T-cell (primary cell): ENCODE measurements around the gene ELP5. TPM values are rescaled to one million over a fixed set of nuclear protein-coding genes. Genes with fewer than 3 reads are reported as not detected.

Experiments
- ATAC-seq, 4 experiments: fragments of 200-7000 bp in 3 of 4; fragments of 150-1000 bp in 1 of 4; cut with Tn5 transposase; replicated peaks in 1 of 4; 1 replicate in 3 of 4; 2 replicates in 1 of 4; pipeline ENCODE4 v1.10.0; 2021; ENCODE audit warnings: moderate library complexity in 3 of 4, mild to moderate bottlenecking in 2 of 4, moderate number of reproducible peaks in 1 of 4
- CTCF ChIA-PET, 2 donors: fragments of 300-600 bp; sonication (Branson Sonifier 250); formaldehyde crosslinking; loops; one replicate each; lab custom pipeline; 2022; ENCODE audit warnings: antibody characterized with exemption in 2 of 2; lab: Charles Lee
- POLR2A ChIA-PET, 2 donors: fragments of 300-600 bp; sonication (Branson Sonifier 250); formaldehyde crosslinking; loops; one replicate each; lab custom pipeline; 2022; ENCODE audit warnings: antibody characterized with exemption in 2 of 2; lab: Charles Lee
- DNase-seq, 35 experiments: peaks; one replicate each; pipeline versions ENCODE4 v3.0.0 to v3.0.0-alpha.2; 2013 to 2023
- H3K27ac ChIP-seq: one replicate; pipeline ENCODE4 v1.5.1; 2013; ENCODE audit warnings: low read length
- H3K27me3 ChIP-seq, 2 experiments: replicated peaks in 1 of 2; 1 replicate in 1 of 2; 2 replicates in 1 of 2; pipeline versions ENCODE4 v1.6.1 to v1.7.0; 2013; ENCODE audit warnings: low read length in 1 of 2, mixed read lengths in 1 of 2; ENCODE audit not compliant: control insufficient read depth in 2 of 2, insufficient read depth in 2 of 2; ENCODE audit errors: extremely low read depth in 1 of 2
- H3K36me3 ChIP-seq, 2 donors: 1 replicate in 1 of 2; 2 replicates in 1 of 2; pipeline versions ENCODE4 v1.6.1 to v1.7.0; 2013; ENCODE audit warnings: low read length in 1 of 2; ENCODE audit not compliant: control insufficient read depth in 2 of 2, insufficient read depth in 1 of 2; ENCODE audit errors: extremely low read depth in 1 of 2
- H3K4me1 ChIP-seq, 2 experiments: 1 replicate in 1 of 2; 2 replicates in 1 of 2; pipeline versions ENCODE4 v1.6.1 to v1.7.0; 2013; ENCODE audit warnings: low read length in 2 of 2, mixed read lengths in 1 of 2; ENCODE audit not compliant: insufficient read depth in 2 of 2, control insufficient read depth in 1 of 2; ENCODE audit errors: extremely low read depth in 1 of 2
- H3K4me3 ChIP-seq, 2 donors: 1 replicate in 1 of 2; 2 replicates in 1 of 2; pipeline versions ENCODE4 v1.5.1 to v1.7.0; 2013; ENCODE audit warnings: mild to moderate bottlenecking in 2 of 2, low read length in 1 of 2, moderate library complexity in 1 of 2; ENCODE audit not compliant: control insufficient read depth in 1 of 2; ENCODE audit errors: extremely low read depth in 1 of 2
- H3K9me3 ChIP-seq: 2 replicates; pipeline ENCODE4 v1.7.0; 2013
- H3K27ac Mint-ChIP-seq, 2 donors: one replicate each; pipeline ENCODE4 v1.8.0; 2020 to 2021; ENCODE audit warnings: mild to moderate bottlenecking in 2 of 2, mixed read lengths in 2 of 2
- H3K27me3 Mint-ChIP-seq, 2 donors: one replicate each; pipeline ENCODE4 v1.8.0; 2021 to 2022; ENCODE audit warnings: mixed read lengths in 2 of 2
- H3K36me3 Mint-ChIP-seq: one replicate; pipeline ENCODE4 v1.8.0; 2021; ENCODE audit warnings: mixed read lengths
- H3K4me1 Mint-ChIP-seq, 3 donors: one replicate each; pipeline ENCODE4 v1.8.0; 2020 to 2022; ENCODE audit warnings: mixed read lengths in 3 of 3, mild to moderate bottlenecking in 1 of 3
- H3K4me3 Mint-ChIP-seq, 3 donors: one replicate each; pipeline ENCODE4 v1.8.0; 2020 to 2022; ENCODE audit warnings: mild to moderate bottlenecking in 3 of 3, mixed read lengths in 3 of 3, moderate library complexity in 3 of 3
- H3K9me3 Mint-ChIP-seq, 3 donors: one replicate each; pipeline ENCODE4 v1.8.0; 2020 to 2022; ENCODE audit warnings: mixed read lengths in 3 of 3
- WGBS: methylation state at CpG from one replicate; pipeline ENCODE4 v1.1.5; 2013; ENCODE audit warnings: missing lambda C conversion rate; ENCODE audit not compliant: insufficient coverage; 5-methylcytosine and 5-hydroxymethylcytosine counted together
- total RNA-seq, 35 experiments: library from RNA in 6 of 35; stranded (reverse) in 6 of 35; fragments of 120-200 nt in 1 of 35; gene quantifications; one replicate each; pipeline versions ENCODE4 v1.2.1 to v1.2.4 and lab custom pipeline; 2013 to 2026

Gene ELP5
- total RNA-seq, 5 donors from 2014 or later (not counting 1 experiment from before 2014, with no cell fraction given) = 29.8 to 35.9 (median 33.3) TPM

DNA sequence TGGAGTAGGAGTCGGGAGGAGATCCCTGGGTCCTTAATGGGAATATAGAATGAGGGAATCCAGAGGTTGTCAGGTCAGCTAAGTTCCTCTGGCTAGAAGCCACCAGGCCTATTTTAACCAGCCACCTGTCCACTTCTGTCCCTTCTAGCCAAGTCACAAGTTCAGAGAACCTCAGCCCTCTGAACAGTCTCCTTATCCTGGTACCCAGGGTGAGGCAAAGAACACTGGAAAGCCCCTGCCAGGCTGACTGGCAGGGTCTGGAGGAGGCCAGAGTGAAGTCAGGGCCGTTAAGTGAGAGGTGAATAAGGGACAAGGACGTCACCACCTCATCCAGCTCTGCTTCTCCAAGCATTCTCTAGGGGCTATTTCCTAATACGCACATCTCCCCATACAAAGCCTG, 3.2 kb upstream of the ELP5 start:
- no peak overlapping the region for H3K4me3 ChIP-seq
- H3K4me1 ChIP-seq = peaks cover 23 to 46% of the 10 kb centered on the region in 2 experiments
- ATAC-seq = no peak
- peaks cover 0 to 27% of the 10 kb centered on the region in 2 donors for H3K36me3 ChIP-seq
- Mint-ChIP-seq H3K4me1 (peaks cover 43 to 49% (median 47%) of the 10 kb centered on the region in 3 donors), H3K36me3 (peaks cover 23% of the 10 kb centered on the region), H3K27me3 (no peaks in the 10 kb centered on the region), H3K27ac (peak overlapping the region in 1 of 2 donors; percentile 51), H3K9me3 (no peaks in the 10 kb centered on the region), H3K4me3 (peak overlapping the region; percentile 59 to 94 (median 91))
- ChIA-PET CTCF (no interaction called here), POLR2A (interaction anchor here in 1 of 2 donors (0.6 kb wide), 1 partner anchor 244 kb away, joined by 5 read pairs; no protein-coding TSS in a partner anchor)
- no peak for DNase-seq
- H3K9me3 ChIP-seq = no peaks in the 10 kb centered on the region
- H3K27me3 ChIP-seq = no peaks in the 10 kb centered on the region
- WGBS = 100% methylated on average over 2 of the region's 4 CpGs
- no peak overlapping the region for H3K27ac ChIP-seq

DNA sequence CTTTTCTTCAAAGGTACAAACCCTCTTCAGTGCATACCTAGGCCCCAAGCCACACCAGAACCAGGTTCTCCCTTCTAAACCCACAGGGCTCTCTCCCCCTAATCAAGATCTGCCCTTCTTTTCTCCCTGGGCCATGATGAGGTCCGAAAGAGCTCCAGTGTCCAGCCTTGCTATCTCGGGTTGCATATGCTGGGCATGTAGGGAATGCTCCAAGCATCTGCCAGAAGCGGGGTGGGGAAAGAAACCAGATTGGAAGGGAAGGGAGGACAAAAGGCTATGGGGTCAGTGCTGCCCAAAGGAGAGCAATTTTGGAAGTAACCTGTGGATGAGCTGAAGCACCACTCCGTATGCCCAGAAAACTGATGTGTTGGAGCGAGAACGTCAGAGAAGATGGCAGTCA, 2.8 kb upstream of the ELP5 start:
- Histone ChIP-seq H3K36me3 (peaks cover 0 to 25% of the 10 kb centered on the region in 2 donors), H3K4me1 (peaks cover 23 to 46% of the 10 kb centered on the region in 2 experiments), H3K4me3 (no peak overlapping the region), H3K27ac (no peak overlapping the region), H3K27me3 (no peaks in the 10 kb centered on the region), H3K9me3 (no peaks in the 10 kb centered on the region)
- ATAC-seq = no peak
- peak overlapping the region; percentile 59 to 94 (median 91) for H3K4me3 Mint-ChIP-seq
- peaks cover 45 to 52% (median 47%) of the 10 kb centered on the region in 3 donors for H3K4me1 Mint-ChIP-seq
- no peaks in the 10 kb centered on the region for H3K9me3 Mint-ChIP-seq
- peak overlapping the region; percentile 51 to 58 for H3K27ac Mint-ChIP-seq
- no peak for DNase-seq
- H3K27me3 Mint-ChIP-seq = no peaks in the 10 kb centered on the region
- peaks cover 22% of the 10 kb centered on the region for H3K36me3 Mint-ChIP-seq
- WGBS = 94% methylated on average over 5 of the region's 6 CpGs
- POLR2A ChIA-PET = no interaction called here
- CTCF ChIA-PET = no interaction called here

- Histone ChIP-seq H3K9me3 (no peaks in the 10 kb centered on the region), H3K27me3 (no peaks in the 10 kb centered on the region), H3K4me1 (peaks cover 23 to 48% of the 10 kb centered on the region in 2 experiments), H3K27ac (peak overlapping the region; percentile 57), H3K36me3 (peaks cover 0 to 25% of the 10 kb centered on the region in 2 donors), H3K4me3 (peak overlapping the region in 1 of 2 donors; percentile 82)
- Mint-ChIP-seq H3K27ac (peak overlapping the region; percentile 89 to 90), H3K4me1 (peaks cover 45 to 56% (median 51%) of the 10 kb centered on the region in 3 donors), H3K36me3 (peaks cover 21% of the 10 kb centered on the region), H3K4me3 (peak overlapping the region; percentile 90 to 94 (median 91)), H3K27me3 (no peaks in the 10 kb centered on the region), H3K9me3 (no peaks in the 10 kb centered on the region)
- no peak for DNase-seq
- WGBS = 96% methylated on average over 3 of the region's 7 CpGs
- ChIA-PET CTCF (interaction anchor here in 1 of 2 donors (0.6 kb wide), 1 partner anchor 12 kb away, joined by 6 read pairs; no protein-coding TSS in a partner anchor), POLR2A (no interaction called here)
- no peak for ATAC-seq
Measured at GRCh38 chr17:7249830-7250229, 2.2 kb upstream of the ELP5 start.

GRCh38 chr17:7250695-7251627, 1.1 kb upstream of the ELP5 start:
- Histone ChIP-seq H3K27ac (peak overlapping the region; percentile 99), H3K27me3 (no peaks in the 10 kb centered on the region), H3K9me3 (no peaks in the 10 kb centered on the region), H3K36me3 (peaks cover 0 to 24% of the 10 kb centered on the region in 2 donors), H3K4me1 (peaks cover 23 to 48% of the 10 kb centered on the region in 2 experiments), H3K4me3 (peak overlapping the region; percentile 81 to 82)
- ChIA-PET POLR2A (interaction anchor here in 1 of 2 donors (1.0 kb wide), 1 partner anchor 8 kb away, joined by 4 read pairs; the partner anchor contains the start of gene GABARAP), CTCF (interaction anchor here (0.6 to 1.7 kb wide), 2 partner anchors 9 to 70 kb away, joined by 5 to 9 read pairs; partner anchors contain the start of gene GABARAP (in 1 of the 2))
- ATAC-seq = peak; percentile 2 to 9 (median 4)
- no peaks in the 10 kb centered on the region for H3K9me3 Mint-ChIP-seq
- peaks cover 45 to 56% (median 52%) of the 10 kb centered on the region in 3 donors for H3K4me1 Mint-ChIP-seq
- under 1% methylated on average over 45 of the region's 55 CpGs for WGBS
- H3K36me3 Mint-ChIP-seq = peaks cover 21% of the 10 kb centered on the region
- DNase-seq = peak in 7 of 35 experiments; percentile 14 to 66 (median 31)
- H3K27ac Mint-ChIP-seq = peak overlapping the region; percentile 89 to 90
- H3K4me3 Mint-ChIP-seq = peak overlapping the region; percentile 91 to 94 (median 91)
- H3K27me3 Mint-ChIP-seq = no peaks in the 10 kb centered on the region

DNA sequence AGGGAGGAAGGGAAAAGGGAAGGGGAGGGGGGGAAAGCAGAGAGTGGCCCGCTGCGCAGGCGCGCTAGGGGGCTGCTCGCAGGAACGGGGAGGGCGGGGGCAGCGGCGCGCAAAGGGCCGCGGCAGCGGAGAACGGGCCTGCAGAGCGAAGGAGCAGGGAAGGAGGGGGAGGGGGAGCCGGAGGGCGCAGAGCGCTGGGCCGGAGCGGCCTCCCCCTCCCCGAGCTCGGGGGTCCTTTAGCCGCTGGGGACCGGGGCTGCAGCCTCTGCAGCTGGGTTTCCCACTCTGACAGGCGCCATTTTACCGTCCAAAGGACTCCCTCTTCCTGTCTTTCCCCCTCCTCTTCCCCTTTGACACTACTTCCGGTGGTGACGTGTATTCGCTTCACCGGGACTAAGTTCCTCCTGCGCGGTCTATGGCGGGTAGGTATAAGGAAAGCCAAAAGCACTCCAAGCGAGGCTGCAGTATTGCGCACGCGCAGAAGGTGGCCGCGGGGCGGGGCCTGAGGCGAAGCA, 297 bp upstream of the ELP5 start, which contains the start of gene CTDNEP1:
TSS of gene CTDNEP1 (minus strand) at position 74 of the 515 bp plus-strand sequence. CDS start 438 bp downstream, outside the sequence.
- Histone ChIP-seq H3K27ac (peak within 1 kb of the TSS; percentile 99), H3K4me3 (peak within 1 kb of the TSS; percentile 81 to 94), H3K9me3 (no peaks in the 10 kb centered on the region), H3K36me3 (peaks cover 6 to 24% of the 10 kb centered on the region in 2 donors), H3K4me1 (peaks cover 23 to 48% of the 10 kb centered on the region in 2 experiments), H3K27me3 (no peaks in the 10 kb centered on the region)
- peak within 1 kb of the TSS; percentile 91 to 94 (median 91) for H3K4me3 Mint-ChIP-seq
- CTCF ChIA-PET = interaction anchor here in 1 of 2 donors (1.7 kb wide), 1 partner anchor 10 kb away, joined by 9 read pairs; the partner anchor contains the start of gene GABARAP
- peaks cover 39 to 51% (median 47%) of the 10 kb centered on the region in 3 donors for H3K4me1 Mint-ChIP-seq
- peak within 1 kb of the TSS; percentile 97 to 99 for H3K27ac Mint-ChIP-seq
- peak; percentile 89 to 93 (median 91) for ATAC-seq
- 0% methylated on average over 14 of the region's 41 CpGs for WGBS
- POLR2A ChIA-PET = no interaction called here
- DNase-seq = peak in 34 of 35 experiments; percentile 97 to 100 (median 99)
- no peaks in the 10 kb centered on the region for H3K9me3 Mint-ChIP-seq
- peaks cover 19% of the 10 kb centered on the region for H3K36me3 Mint-ChIP-seq
- H3K27me3 Mint-ChIP-seq = no peaks in the 10 kb centered on the region

- Mint-ChIP-seq H3K4me1 (peaks cover 37 to 48% (median 47%) of the 10 kb centered on the region in 3 donors), H3K9me3 (no peaks in the 10 kb centered on the region), H3K27me3 (no peaks in the 10 kb centered on the region), H3K27ac (peak overlapping the region; percentile 97 to 99), H3K4me3 (peak overlapping the region; percentile 91 to 92 (median 91)), H3K36me3 (peaks cover 20% of the 10 kb centered on the region)
- no peaks in the 10 kb centered on the region for H3K9me3 ChIP-seq
- no peak for DNase-seq
- no peak for ATAC-seq
- POLR2A ChIA-PET = no interaction called here
- peaks cover 6 to 28% of the 10 kb centered on the region in 2 donors for H3K36me3 ChIP-seq
- H3K27me3 ChIP-seq = no peaks in the 10 kb centered on the region
- H3K4me1 ChIP-seq = peaks cover 23 to 41% of the 10 kb centered on the region in 2 experiments
- WGBS = 94% methylated on average over 3 of the region's 5 CpGs
- peak overlapping the region; percentile 81 to 94 for H3K4me3 ChIP-seq
- CTCF ChIA-PET = no interaction called here
- peak overlapping the region; percentile 99 for H3K27ac ChIP-seq
Measured at GRCh38 chr17:7253082-7253481, 1.1 kb downstream of the ELP5 start.
